CD14-positive monocyte (primary cell): Measurements from ENCODE around the gene PSAPL1. TPM values are rescaled to one million over a fixed set of nuclear protein-coding genes. Genes with fewer than 3 reads are reported as not detected.

Experiments
- DNase-seq, 3 donors: peaks; one replicate each; pipeline ENCODE4 v3.0.0-alpha.2; 2011 to 2022
- H2AFZ ChIP-seq: 2 replicates; pipeline ENCODE4 v1.6.0; 2012; ENCODE audit warnings: mild to moderate bottlenecking, low read depth, low read length, inconsistent platforms; ENCODE audit not compliant: insufficient read depth, poor library complexity, severe bottlenecking
- H3K27ac ChIP-seq, 2 donors: 1 replicate in 1 of 2; 2 replicates in 1 of 2; pipeline ENCODE4 v1.5.1; 2012 to 2013; ENCODE audit warnings: low read length in 2 of 2, control low read depth in 1 of 2, inconsistent platforms in 1 of 2, low read depth in 1 of 2, mild to moderate bottlenecking in 1 of 2
- H3K27me3 ChIP-seq, 2 donors: one replicate each; pipeline versions ENCODE4 v1.6.0 to v1.6.1; 2011 to 2013; ENCODE audit warnings: low read length in 2 of 2; ENCODE audit not compliant: control insufficient read depth in 2 of 2, insufficient read depth in 2 of 2
- H3K36me3 ChIP-seq, 2 donors: replicated peaks in 1 of 2; 1 replicate in 1 of 2; 2 replicates in 1 of 2; pipeline versions ENCODE4 v1.5.1 to v1.6.1; 2012 to 2013; ENCODE audit warnings: low read length in 2 of 2, control low read depth in 1 of 2, inconsistent platforms in 1 of 2, mild to moderate bottlenecking in 1 of 2; ENCODE audit not compliant: insufficient read depth in 2 of 2, control insufficient read depth in 1 of 2
- H3K4me1 ChIP-seq, 2 donors: 1 replicate in 1 of 2; 2 replicates in 1 of 2; pipeline versions ENCODE4 v1.5.1 to v1.6.1; 2012 to 2013; ENCODE audit warnings: low read length in 2 of 2, control low read depth in 1 of 2, inconsistent platforms in 1 of 2, mild to moderate bottlenecking in 1 of 2, moderate library complexity in 1 of 2; ENCODE audit not compliant: insufficient read depth in 2 of 2, control insufficient read depth in 1 of 2
- H3K4me2 ChIP-seq: replicated peaks from 2 replicates; pipeline ENCODE3; 2012; ENCODE audit warnings: low read length, moderate library complexity, mild to moderate bottlenecking; ENCODE audit not compliant: poor library complexity, severe bottlenecking; ENCODE audit errors: extremely low read depth
- H3K4me3 ChIP-seq, 3 experiments: fragments of 200-600 bp in 1 of 3; sonication (generic) in 1 of 3; replicated peaks in 1 of 3; 1 replicate in 2 of 3; 2 replicates in 1 of 3; pipeline ENCODE4 v1.5.1; 2011 to 2013; ENCODE audit warnings: low read length in 3 of 3, mild to moderate bottlenecking in 3 of 3, control low read depth in 2 of 3, low read depth in 2 of 3, inconsistent platforms in 1 of 3, moderate library complexity in 1 of 3
- H3K79me2 ChIP-seq: 2 replicates; pipeline ENCODE4 v1.6.0; 2012; ENCODE audit warnings: mild to moderate bottlenecking, control low read depth, inconsistent platforms, low read length, moderate library complexity; ENCODE audit not compliant: insufficient read depth
- H3K9ac ChIP-seq: 2 replicates; pipeline ENCODE4 v1.6.0; 2017; ENCODE audit warnings: low read length, mild to moderate bottlenecking; ENCODE audit not compliant: insufficient read depth, poor library complexity, severe bottlenecking
- H3K9me3 ChIP-seq, 2 donors: replicated peaks in 1 of 2; 1 replicate in 1 of 2; 2 replicates in 1 of 2; pipeline versions ENCODE4 v1.5.1 to v1.6.1; 2012 to 2013; ENCODE audit warnings: low read length in 2 of 2, control low read depth in 1 of 2; ENCODE audit not compliant: control insufficient read depth in 1 of 2, insufficient read depth in 1 of 2
- H4K20me1 ChIP-seq: 2 replicates; pipeline ENCODE4 v1.6.0; 2012; ENCODE audit warnings: mild to moderate bottlenecking, low read length, control low read depth, moderate library complexity; ENCODE audit not compliant: insufficient read depth
- H3K27ac Mint-ChIP-seq, 7 donors: one replicate each; pipeline ENCODE4 v1.8.0; 2020; ENCODE audit warnings: mild to moderate bottlenecking in 7 of 7, mixed read lengths in 7 of 7, moderate library complexity in 6 of 7, inconsistent platforms in 2 of 7
- H3K27me3 Mint-ChIP-seq, 3 donors: one replicate each; pipeline ENCODE4 v1.8.0; 2021 to 2022; ENCODE audit warnings: low read depth in 3 of 3, mild to moderate bottlenecking in 3 of 3, mixed read lengths in 3 of 3, moderate library complexity in 3 of 3, inconsistent platforms in 1 of 3
- H3K36me3 Mint-ChIP-seq, 2 donors: one replicate each; pipeline ENCODE4 v1.8.0; 2020; ENCODE audit warnings: mixed read lengths in 2 of 2, inconsistent platforms in 1 of 2, mild to moderate bottlenecking in 1 of 2
- H3K4me1 Mint-ChIP-seq: one replicate; pipeline ENCODE4 v1.8.0; 2020; ENCODE audit warnings: mild to moderate bottlenecking, mixed read lengths
- H3K4me3 Mint-ChIP-seq, 2 donors: one replicate each; pipeline ENCODE4 v1.8.0; 2020; ENCODE audit warnings: mild to moderate bottlenecking in 2 of 2, mixed read lengths in 2 of 2, moderate library complexity in 1 of 2
- H3K9me3 Mint-ChIP-seq, 7 donors: one replicate each; pipeline ENCODE4 v1.8.0; 2020 to 2022; ENCODE audit warnings: mixed read lengths in 7 of 7, mild to moderate bottlenecking in 6 of 7, moderate library complexity in 6 of 7, inconsistent platforms in 2 of 7
- CTCF ChIP-seq: fragments of 200-600 bp; IDR thresholded peaks from one replicate; pipeline ENCODE4 v1.8.0; 2022; ENCODE audit warnings: antibody characterized with exemption, mild to moderate bottlenecking
- WGBS: methylation state at CpG from one replicate; pipeline ENCODE4 v1.1.5; 2013; ENCODE audit warnings: missing lambda C conversion rate; ENCODE audit not compliant: insufficient coverage; 5-methylcytosine and 5-hydroxymethylcytosine counted together
- intact Hi-C, 2 donors: fragments of 100-400 bp; cut with micrococcal nuclease; formaldehyde crosslinking; loops; one replicate each; pipeline versions ENCODE4 v1.15.0 to v1.15.1; 2023
- polyA plus RNA-seq, 3 donors: library from polyadenylated mRNA; depleted of rRNA in 1 of 3; unstranded in 2 of 3; stranded (reverse) in 1 of 3; fragments of 300-500 nt in 2 of 3; fragments of >200 nt in 1 of 3; fragmentation: Illumina TruSeq in 2 of 3; gene quantifications; 1 replicate in 2 of 3; 2 replicates in 1 of 3; pipeline ENCODE4 v1.2.3, GENCODE V29; 2012 to 2021

Gene PSAPL1
- polyA plus RNA-seq, 3 donors: not detected

- Mint-ChIP-seq H3K36me3 (no peaks in the 10 kb centered on the region), H3K9me3 (peaks cover 3 to 15% (median 6%) of the 10 kb centered on the region in 7 donors), H3K4me1 (no peaks in the 10 kb centered on the region), H3K27ac (no peak overlapping the region), H3K4me3 (no peak overlapping the region), H3K27me3 (peaks cover 2 to 19% (median 16%) of the 10 kb centered on the region in 3 donors)
- intact Hi-C loops: no loop called here
- Histone ChIP-seq H3K79me2 (no peaks in the 10 kb centered on the region), H3K36me3 (no peaks in the 10 kb centered on the region), H3K27ac (no peak overlapping the region), H4K20me1 (no peaks in the 10 kb centered on the region), H3K9me3 (no peaks in the 10 kb centered on the region), H2AFZ (no peak overlapping the region), H3K9ac (no peak overlapping the region), H3K4me2 (no peak overlapping the region), H3K4me3 (no peak overlapping the region), H3K27me3 (no peaks in the 10 kb centered on the region), H3K4me1 (no peaks in the 10 kb centered on the region)
- no peak for DNase-seq
- WGBS: 84% methylated on average over 13 of the region's 16 CpGs
- no peak for TF ChIP-seq CTCF
Measured at GRCh38 chr4:7480423-7480822, 45.7 kb upstream of the PSAPL1 start.

GRCh38 chr4:7478665-7479064 lies 43.9 kb upstream of the PSAPL1 start:
- intact Hi-C loops: no loop called here
- WGBS: 90% methylated on average over 6 of the region's 11 CpGs

More at GRCh38 chr4:7478665-7479064, 43.9 kb upstream of the PSAPL1 start:
- Histone ChIP-seq H3K9me3 (no peaks in the 10 kb centered on the region), H3K4me1 (no peaks in the 10 kb centered on the region), H3K27ac (no peak overlapping the region), H4K20me1 (no peaks in the 10 kb centered on the region), H3K9ac (no peak overlapping the region), H3K27me3 (no peaks in the 10 kb centered on the region), H2AFZ (no peak overlapping the region), H3K36me3 (no peaks in the 10 kb centered on the region), H3K79me2 (no peaks in the 10 kb centered on the region), H3K4me3 (no peak overlapping the region), H3K4me2 (no peak overlapping the region)
- H3K27ac Mint-ChIP-seq: no peak overlapping the region
- H3K36me3 Mint-ChIP-seq: no peaks in the 10 kb centered on the region
- H3K4me3 Mint-ChIP-seq: no peak overlapping the region
- peaks cover 3 to 15% (median 6%) of the 10 kb centered on the region in 7 donors for H3K9me3 Mint-ChIP-seq
- no peak for TF ChIP-seq CTCF
- no peaks in the 10 kb centered on the region for H3K4me1 Mint-ChIP-seq
- peaks cover 2 to 12% (median 6%) of the 10 kb centered on the region in 3 donors for H3K27me3 Mint-ChIP-seq
- DNase-seq: no peak
